Coronary artery (tissue), 2 donors: Measurements from ENCODE around the gene DONSON.

Source experiments
- DNase-seq: peaks from one replicate; pipeline ENCODE4 v3.0.0-alpha.2; 2017; ENCODE audit warnings: low spot score
- H3K27ac ChIP-seq, 2 donors: fragments of 200-600 bp; sonication (generic); one replicate each; pipeline ENCODE4 v1.5.1; 2016 to 2019
- H3K4me3 ChIP-seq: fragments of 200-600 bp; sonication (generic); 2 replicates; pipeline ENCODE4 v1.5.1; 2016; ENCODE audit warnings: mild to moderate bottlenecking, moderate library complexity
- CTCF ChIP-seq: fragments of 200-600 bp; sonication (generic); IDR thresholded peaks from one replicate; pipeline ENCODE4 v1.5.1; 2019; ENCODE audit warnings: antibody characterized with exemption

The DONSON gene

DNA sequence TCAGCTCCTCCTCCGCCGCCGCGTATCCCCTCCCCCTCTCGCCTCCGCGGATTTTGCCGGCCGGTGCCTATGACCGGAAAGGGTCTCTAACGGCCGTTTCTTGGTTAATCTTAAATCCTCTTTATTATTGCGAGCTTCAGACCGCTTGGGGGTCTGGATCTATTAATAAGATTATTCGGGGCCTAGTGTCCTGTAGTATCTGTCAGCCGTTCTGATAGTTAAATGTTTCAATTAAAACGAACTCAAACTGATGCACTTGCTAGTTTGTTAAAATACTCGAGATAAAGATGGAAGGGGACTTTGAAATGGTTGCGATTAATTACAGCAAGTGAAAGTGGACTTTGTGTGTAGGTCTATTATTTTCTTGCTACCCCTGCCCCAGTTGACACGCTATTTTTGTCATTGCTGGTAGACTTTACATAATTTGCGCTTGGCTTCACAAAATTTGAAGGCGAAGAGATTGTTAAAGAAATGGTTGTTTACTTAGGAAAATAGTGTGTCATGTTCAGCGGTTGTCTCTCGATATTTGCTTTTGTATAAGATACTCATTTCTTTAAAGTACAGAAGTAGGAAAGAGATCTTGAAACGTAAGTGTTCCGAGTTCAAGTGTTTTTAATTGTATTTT is 44.9 kb downstream of the DONSON start:
- TF ChIP-seq CTCF: no peak
- peak overlapping the region; percentile 99 for H3K27ac ChIP-seq
- no peak for DNase-seq
- H3K4me3 ChIP-seq: peak overlapping the region; percentile 87

- no peak for TF ChIP-seq CTCF
- H3K4me3 ChIP-seq: peak within 1 kb of the TSS; percentile 87
- H3K27ac ChIP-seq: peak within 1 kb of the TSS; percentile 99
- DNase-seq: peak; percentile 100
Measured at GRCh38 chr21:33542640-33543504, 45.6 kb downstream of the DONSON start, which contains the start of gene SON. Gene SON (plus strand): TSS chr21:33543038. CDS start chr21:33543093, 55 bp downstream.

DNA sequence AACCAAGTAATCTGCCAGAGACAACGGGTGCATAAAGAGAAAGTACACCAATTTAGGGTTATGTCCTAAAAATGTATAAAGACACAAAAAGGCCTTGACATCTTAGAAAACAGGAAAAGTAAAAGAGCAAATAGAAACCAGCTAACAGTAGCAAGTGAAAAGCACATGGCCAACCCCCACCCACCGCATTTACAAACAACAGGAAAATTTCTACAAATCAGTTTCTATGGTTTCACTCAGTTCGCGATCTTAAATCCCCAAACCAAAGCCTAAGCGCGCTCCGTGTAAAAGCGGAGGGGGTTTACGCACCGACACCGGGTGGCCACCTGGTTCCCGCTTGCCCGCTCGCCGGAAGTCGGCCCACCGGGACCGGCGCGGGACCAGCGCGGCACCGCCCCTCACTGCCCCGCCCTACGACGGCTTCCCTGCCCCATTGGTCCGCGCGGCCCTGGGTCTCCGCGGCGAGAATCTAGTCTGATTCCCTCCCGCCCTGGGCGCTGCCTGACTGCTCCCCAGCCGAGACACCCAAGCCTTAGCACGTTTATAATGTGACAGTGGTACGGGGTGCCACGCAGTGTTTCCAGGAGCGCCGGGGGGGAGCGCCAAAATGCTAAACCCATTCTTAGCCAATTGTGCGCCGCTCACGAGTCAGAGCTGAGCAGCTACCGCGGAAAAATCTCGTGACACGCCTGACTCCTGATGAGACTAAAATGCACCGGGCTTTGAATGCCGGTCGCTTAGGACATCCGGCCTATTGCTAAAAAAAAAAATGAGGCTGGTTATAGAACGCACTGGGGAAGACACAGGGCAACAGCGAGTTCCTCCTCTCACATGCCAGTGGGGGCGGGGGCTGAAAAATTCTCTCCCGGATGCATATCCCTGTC is 46.5 kb downstream of the DONSON start, which contains the start of gene GART:
TSS of gene GART (minus strand) at position 362 of the 884 bp plus-strand sequence. CDS start 2,802 bp downstream, outside the sequence.
- H3K27ac ChIP-seq: peak within 1 kb of the TSS; percentile 99
- H3K4me3 ChIP-seq: peak within 1 kb of the TSS; percentile 87
- TF ChIP-seq CTCF: no peak
- DNase-seq: peak; percentile 89

- Histone ChIP-seq H3K27ac (peak overlapping the region; percentile 99), H3K4me3 (peak overlapping the region; percentile 87)
- no peak for DNase-seq
- no peak for TF ChIP-seq CTCF
Measured at GRCh38 chr21:33541105-33541711, 47.3 kb downstream of the DONSON start.

DNA sequence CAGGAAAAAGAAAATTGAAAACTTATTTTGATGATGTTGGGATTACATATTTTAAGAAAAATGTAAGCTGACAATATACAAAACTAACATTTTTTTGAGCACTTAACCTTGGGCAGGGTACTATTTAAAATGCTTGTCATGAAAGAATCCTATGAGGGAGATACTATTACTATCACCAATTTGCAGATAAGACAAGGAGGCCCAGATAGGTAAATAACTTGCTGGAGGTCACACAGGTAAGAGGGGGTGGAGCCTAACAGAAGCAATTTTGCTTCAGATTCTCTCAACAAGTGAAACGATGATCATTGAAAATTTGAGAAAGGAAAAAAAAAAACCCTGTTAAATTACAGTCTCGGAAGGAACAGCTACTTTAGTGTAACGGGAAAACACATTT is 47.8 kb downstream of the DONSON start:
- no peak overlapping the region for H3K27ac ChIP-seq
- H3K4me3 ChIP-seq: no peak overlapping the region
- no peak for DNase-seq
- no peak for TF ChIP-seq CTCF

GRCh38 chr21:33539616-33540015 is 48.9 kb downstream of the DONSON start:
- Histone ChIP-seq H3K27ac (no peak overlapping the region), H3K4me3 (no peak overlapping the region)
- no peak for DNase-seq
- TF ChIP-seq CTCF: no peak
